Activated CD8-positive, alpha-beta memory T cell treated with anti-CD3 and anti-CD28 coated beads, Interleukin-2, amount 10 ng/mL, durations not matched to agents 7 days and 5 days (primary cell): ENCODE results near the gene USH1C. TPM values are rescaled to one million over a fixed set of nuclear protein-coding genes. Genes with fewer than 3 reads are reported as not detected.

Experiments used
- ATAC-seq: fragments of 150-1000 bp; cut with Tn5 transposase; one replicate; pipeline ENCODE4 v1.10.0; 2021; ENCODE audit warnings: moderate library complexity
- CTCF ChIA-PET: fragments of 350-600 bp; sonication (Branson Sonifier 250); formaldehyde crosslinking; loops from one replicate; lab custom pipeline; 2021; ENCODE audit warnings: antibody characterized with exemption; lab: Charles Lee
- DNase-seq: peaks from one replicate; pipeline ENCODE4 v3.0.0-alpha.2; 2020
- H3K27ac Mint-ChIP-seq: one replicate; pipeline ENCODE4 v1.8.0; 2021; ENCODE audit warnings: mild to moderate bottlenecking, mixed read lengths
- H3K27me3 Mint-ChIP-seq: one replicate; pipeline ENCODE4 v1.8.0; 2021; ENCODE audit warnings: mixed read lengths
- H3K36me3 Mint-ChIP-seq: one replicate; pipeline ENCODE4 v1.8.0; 2021; ENCODE audit warnings: mild to moderate bottlenecking, mixed read lengths
- H3K4me1 Mint-ChIP-seq: one replicate; pipeline ENCODE4 v1.8.0; 2021; ENCODE audit warnings: mixed read lengths
- H3K4me3 Mint-ChIP-seq: one replicate; pipeline ENCODE4 v1.8.0; 2021; ENCODE audit warnings: mild to moderate bottlenecking, moderate library complexity, mixed read lengths
- H3K9me3 Mint-ChIP-seq: one replicate; pipeline ENCODE4 v1.8.0; 2022; ENCODE audit warnings: low read depth, mixed read lengths
- total RNA-seq, 2 experiments: library from RNA; stranded (reverse); gene quantifications; one replicate each; pipeline ENCODE4 v1.2.3, GENCODE V29; 2021

Gene USH1C
- total RNA-seq, 2 experiments from 2014 or later = not detected

DNA sequence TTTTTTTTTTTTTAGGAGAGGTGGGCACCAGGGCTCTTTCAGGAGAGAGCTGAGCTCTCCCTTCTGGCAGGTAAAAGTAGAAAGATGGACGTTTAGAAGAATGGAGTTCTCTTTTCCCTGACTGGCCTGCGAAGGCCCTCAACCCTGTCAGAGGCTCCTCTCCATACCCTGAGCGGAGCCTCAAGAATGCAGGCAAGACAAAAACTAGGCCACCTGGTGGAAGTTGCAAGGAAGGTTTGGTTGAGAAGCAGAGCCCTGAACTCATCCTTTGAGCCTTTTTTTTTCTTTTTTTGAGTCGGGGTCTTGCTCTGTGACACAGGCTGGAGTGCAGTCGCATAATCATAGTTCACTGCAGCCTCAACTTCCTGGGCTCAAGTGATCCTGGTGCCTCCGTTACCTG is 4.2 kb upstream of the USH1C start:
- DNase-seq (no peak), ATAC-seq (no peak)
- H3K36me3 Mint-ChIP-seq = no peaks in the 10 kb centered on the region
- peaks cover 38% of the 10 kb centered on the region for H3K27me3 Mint-ChIP-seq
- no peak overlapping the region for H3K4me3 Mint-ChIP-seq
- CTCF ChIA-PET = interaction anchor here (2.0 kb wide), 1 partner anchor 50 kb away, joined by 4 read pairs; no protein-coding TSS in a partner anchor
- H3K27ac Mint-ChIP-seq = no peak overlapping the region
- H3K9me3 Mint-ChIP-seq = no peaks in the 10 kb centered on the region
- peaks cover 8% of the 10 kb centered on the region for H3K4me1 Mint-ChIP-seq

- Mint-ChIP-seq H3K4me3 (no peak overlapping the region), H3K4me1 (peaks cover 8% of the 10 kb centered on the region), H3K27me3 (peaks cover 39% of the 10 kb centered on the region), H3K9me3 (no peaks in the 10 kb centered on the region), H3K36me3 (no peaks in the 10 kb centered on the region), H3K27ac (no peak overlapping the region)
- CTCF ChIA-PET = interaction anchor here (1.4 to 2.0 kb wide), 2 partner anchors 51 to 161 kb away, joined by 3 to 4 read pairs; no protein-coding TSS in a partner anchor
- DNase-seq (no peak), ATAC-seq (no peak)
Measured at GRCh38 chr11:17547932-17548331, 3.7 kb upstream of the USH1C start.

- peaks cover 8% of the 10 kb centered on the region for H3K4me1 Mint-ChIP-seq
- H3K36me3 Mint-ChIP-seq = no peaks in the 10 kb centered on the region
- peaks cover 43% of the 10 kb centered on the region for H3K27me3 Mint-ChIP-seq
- H3K27ac Mint-ChIP-seq = no peak within 1 kb of the TSS
- no peak within 1 kb of the TSS for H3K4me3 Mint-ChIP-seq
- no peaks in the 10 kb centered on the region for H3K9me3 Mint-ChIP-seq
- no peak for DNase-seq
- CTCF ChIA-PET = interaction anchor here (1.4 to 2.0 kb wide), 2 partner anchors 52 to 160 kb away, joined by 3 to 4 read pairs; no protein-coding TSS in a partner anchor
- no peak for ATAC-seq
Measured at GRCh38 chr11:17547051-17547577, 2.9 kb upstream of the USH1C start, which contains the start of gene OTOG. TSS of gene OTOG (plus strand) at chr11:17547259. CDS start at chr11:17547373, 114 bp downstream.

DNA sequence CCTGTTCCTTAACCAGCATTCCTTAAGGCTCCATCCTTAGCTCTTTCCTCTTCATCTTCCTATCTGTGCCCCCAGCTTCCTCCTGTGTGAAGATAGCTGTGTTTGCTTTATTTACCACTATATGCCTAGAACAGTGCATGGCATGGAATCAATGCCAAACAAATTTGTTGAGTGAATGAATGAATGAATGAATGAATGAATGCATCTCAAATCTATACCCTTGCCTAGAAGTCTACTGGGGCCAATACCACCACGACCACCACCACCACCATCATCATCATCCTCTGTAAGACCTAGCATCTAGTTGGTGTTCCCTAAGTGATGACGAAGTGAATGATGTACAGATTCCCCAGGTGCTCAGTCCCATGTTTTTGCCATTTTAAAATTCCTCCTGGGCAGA is 2.0 kb upstream of the USH1C start:
- no peaks in the 10 kb centered on the region for H3K36me3 Mint-ChIP-seq
- CTCF ChIA-PET = no interaction called here
- ATAC-seq = no peak
- no peaks in the 10 kb centered on the region for H3K9me3 Mint-ChIP-seq
- no peak for DNase-seq
- H3K4me3 Mint-ChIP-seq = no peak overlapping the region
- no peak overlapping the region for H3K27ac Mint-ChIP-seq
- H3K4me1 Mint-ChIP-seq = peaks cover 8% of the 10 kb centered on the region
- H3K27me3 Mint-ChIP-seq = peaks cover 47% of the 10 kb centered on the region

- no peak for ATAC-seq
Measured at GRCh38 chr11:17543574-17544180, 539 bp downstream of the USH1C start.

GRCh38 chr11:17543041-17543440 is 1.2 kb downstream of the USH1C start:
- no peak for DNase-seq
- Mint-ChIP-seq H3K4me1 (no peaks in the 10 kb centered on the region), H3K9me3 (no peaks in the 10 kb centered on the region), H3K27me3 (peaks cover 46% of the 10 kb centered on the region), H3K4me3 (no peak overlapping the region), H3K27ac (no peak overlapping the region), H3K36me3 (no peaks in the 10 kb centered on the region)
- CTCF ChIA-PET = interaction anchor here (1.2 to 2.1 kb wide), 2 partner anchors 15 to 156 kb away, joined by 3 to 6 read pairs; no protein-coding TSS in a partner anchor
- ATAC-seq = no peak

More at GRCh38 chr11:17543574-17544180, 539 bp downstream of the USH1C start:
- no peak overlapping the region for H3K27ac Mint-ChIP-seq
- H3K4me3 Mint-ChIP-seq = no peak overlapping the region
- no peak for DNase-seq
- H3K4me1 Mint-ChIP-seq = no peaks in the 10 kb centered on the region
- H3K27me3 Mint-ChIP-seq = peaks cover 44% of the 10 kb centered on the region
- CTCF ChIA-PET = interaction anchor here (1.2 to 2.1 kb wide), 2 partner anchors 16 to 157 kb away, joined by 3 to 6 read pairs; no protein-coding TSS in a partner anchor
- no peaks in the 10 kb centered on the region for H3K36me3 Mint-ChIP-seq
- no peaks in the 10 kb centered on the region for H3K9me3 Mint-ChIP-seq

DNA sequence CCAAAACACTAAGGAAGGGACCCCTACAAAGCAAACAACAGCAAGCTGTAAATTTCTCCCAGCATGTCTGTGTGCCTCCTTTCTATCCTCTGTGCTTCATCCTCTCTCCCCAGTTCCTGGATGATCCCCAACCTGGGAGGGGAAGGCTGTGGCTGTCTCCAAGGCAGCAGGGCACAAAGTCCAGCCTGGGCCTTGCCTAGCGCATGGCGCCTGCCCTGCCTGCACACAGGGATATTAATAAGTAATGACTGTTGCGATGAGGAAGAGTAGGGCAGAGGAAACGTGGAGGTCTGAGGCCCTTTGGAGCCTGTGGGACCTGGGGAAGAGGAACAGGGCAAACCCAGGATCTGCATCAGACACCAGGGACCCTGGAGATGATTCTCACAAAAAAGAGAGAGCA is 2.0 kb downstream of the USH1C start:
- no peak for ATAC-seq
- Mint-ChIP-seq H3K4me1 (no peaks in the 10 kb centered on the region), H3K9me3 (no peaks in the 10 kb centered on the region), H3K36me3 (no peaks in the 10 kb centered on the region), H3K27me3 (peaks cover 44% of the 10 kb centered on the region), H3K4me3 (no peak overlapping the region), H3K27ac (no peak overlapping the region)
- DNase-seq = no peak
- CTCF ChIA-PET = interaction anchor here (1.2 to 2.1 kb wide), 2 partner anchors 14 to 156 kb away, joined by 3 to 6 read pairs; no protein-coding TSS in a partner anchor

- H3K4me1 Mint-ChIP-seq = no peaks in the 10 kb centered on the region
- DNase-seq = no peak
- no peaks in the 10 kb centered on the region for H3K9me3 Mint-ChIP-seq
- H3K27me3 Mint-ChIP-seq = peaks cover 39% of the 10 kb centered on the region
- no peak overlapping the region for H3K4me3 Mint-ChIP-seq
- CTCF ChIA-PET = interaction anchor here (2.1 kb wide), 1 partner anchor 14 kb away, joined by 6 read pairs; no protein-coding TSS in a partner anchor
- no peak for ATAC-seq
- H3K36me3 Mint-ChIP-seq = no peaks in the 10 kb centered on the region
- no peak overlapping the region for H3K27ac Mint-ChIP-seq
Measured at GRCh38 chr11:17541330-17541885, 2.8 kb downstream of the USH1C start.

DNA sequence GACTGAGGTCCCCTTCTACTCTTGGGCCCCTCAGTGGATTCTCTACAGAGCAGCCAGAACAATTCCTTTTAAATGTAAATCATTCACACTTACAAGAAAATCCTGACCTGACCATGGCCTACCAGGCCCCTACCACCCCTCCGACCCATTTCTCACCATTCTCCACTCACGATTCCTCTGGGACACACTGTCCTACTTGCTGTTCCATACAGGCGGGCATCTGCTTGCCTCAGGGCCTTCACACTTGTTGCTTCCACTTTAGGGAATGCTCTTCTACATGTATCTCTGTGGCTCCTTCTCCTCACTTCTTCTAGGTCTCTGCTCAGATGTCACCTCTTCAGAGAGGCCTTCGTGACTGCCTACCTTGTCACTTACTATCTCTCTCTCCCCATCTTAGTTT is 3.4 kb downstream of the USH1C start:
- DNase-seq (no peak), ATAC-seq (no peak)
- Mint-ChIP-seq H3K9me3 (no peaks in the 10 kb centered on the region), H3K27ac (no peak overlapping the region), H3K4me3 (no peak overlapping the region), H3K36me3 (no peaks in the 10 kb centered on the region), H3K4me1 (no peaks in the 10 kb centered on the region), H3K27me3 (peaks cover 35% of the 10 kb centered on the region)
- CTCF ChIA-PET = no interaction called here

GRCh38 chr11:17538731-17539130 is 5.5 kb downstream of the USH1C start:
- no peaks in the 10 kb centered on the region for H3K36me3 Mint-ChIP-seq
- H3K9me3 Mint-ChIP-seq = no peaks in the 10 kb centered on the region
- DNase-seq = no peak
- peaks cover 26% of the 10 kb centered on the region for H3K27me3 Mint-ChIP-seq
- no peak overlapping the region for H3K4me3 Mint-ChIP-seq
- no peaks in the 10 kb centered on the region for H3K4me1 Mint-ChIP-seq
- no peak overlapping the region for H3K27ac Mint-ChIP-seq
- no peak for ATAC-seq
- CTCF ChIA-PET = no interaction called here

GRCh38 chr11:17538054-17538453 is 6.2 kb downstream of the USH1C start:
- DNase-seq (no peak), ATAC-seq (no peak)
- H3K27me3 Mint-ChIP-seq = peaks cover 22% of the 10 kb centered on the region
- CTCF ChIA-PET = no interaction called here
- no peak overlapping the region for H3K4me3 Mint-ChIP-seq
- H3K9me3 Mint-ChIP-seq = no peaks in the 10 kb centered on the region
- no peaks in the 10 kb centered on the region for H3K4me1 Mint-ChIP-seq
- H3K36me3 Mint-ChIP-seq = no peaks in the 10 kb centered on the region
- no peak overlapping the region for H3K27ac Mint-ChIP-seq

DNA sequence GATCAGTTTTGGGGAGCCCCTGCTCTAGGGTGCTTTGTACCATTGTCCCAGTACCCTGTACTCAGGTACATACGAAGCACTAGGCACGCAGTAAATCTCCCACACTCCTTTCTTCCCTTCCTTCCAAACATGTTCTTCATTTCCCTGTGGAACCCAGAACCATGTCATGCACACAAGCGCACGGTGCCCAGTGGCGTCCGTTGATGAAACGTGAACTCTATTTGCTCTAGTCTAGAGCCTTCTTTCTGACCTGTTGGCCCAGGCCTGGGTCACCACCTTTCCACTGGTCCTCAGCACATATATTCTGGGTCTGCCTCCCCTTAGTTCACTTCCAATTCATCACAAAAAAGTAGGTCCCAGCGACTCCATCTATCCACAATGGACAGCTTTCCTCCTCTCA is 7.0 kb downstream of the USH1C start:
- CTCF ChIA-PET = no interaction called here
- ATAC-seq (no peak), DNase-seq (no peak)
- Mint-ChIP-seq H3K4me1 (no peaks in the 10 kb centered on the region), H3K9me3 (no peaks in the 10 kb centered on the region), H3K4me3 (no peak overlapping the region), H3K27me3 (peaks cover 22% of the 10 kb centered on the region), H3K36me3 (no peaks in the 10 kb centered on the region), H3K27ac (no peak overlapping the region)

GRCh38 chr11:17535488-17535887 is 8.7 kb downstream of the USH1C start:
- H3K27ac Mint-ChIP-seq = no peak overlapping the region
- H3K4me1 Mint-ChIP-seq = no peaks in the 10 kb centered on the region
- H3K4me3 Mint-ChIP-seq = no peak overlapping the region
- H3K36me3 Mint-ChIP-seq = no peaks in the 10 kb centered on the region
- no peaks in the 10 kb centered on the region for H3K9me3 Mint-ChIP-seq
- CTCF ChIA-PET = no interaction called here
- no peak for DNase-seq
- no peak for ATAC-seq
- H3K27me3 Mint-ChIP-seq = peaks cover 14% of the 10 kb centered on the region
